Endometrial microvascular endothelial cells (primary cell): ENCODE results near the gene VPS36. TPM values are rescaled to one million over a fixed set of nuclear protein-coding genes. Genes with fewer than 3 reads are reported as not detected.
"Not testable (repeated sequence)": the region's sequence is repeated elsewhere in the genome, so short reads cannot be mapped to it uniquely, and the experiment has no call there.

Experiments used
- in situ Hi-C: cut with HindIII; loops from 2 replicates; pipeline ENCODE4 v1.10.0; 2017; ENCODE audit warnings: low sequenced_read_pairs, low pct_unique_long_range_greater_than_20kb; ENCODE audit errors: inconsistent ontology term
- total RNA-seq: library from RNA; depleted of rRNA; stranded (reverse); fragments of >200 nt; gene quantifications from one replicate; pipeline ENCODE4 v1.2.3, GENCODE V29; 2015; ENCODE audit errors: inconsistent ontology term

VPS36 gene, protein sequence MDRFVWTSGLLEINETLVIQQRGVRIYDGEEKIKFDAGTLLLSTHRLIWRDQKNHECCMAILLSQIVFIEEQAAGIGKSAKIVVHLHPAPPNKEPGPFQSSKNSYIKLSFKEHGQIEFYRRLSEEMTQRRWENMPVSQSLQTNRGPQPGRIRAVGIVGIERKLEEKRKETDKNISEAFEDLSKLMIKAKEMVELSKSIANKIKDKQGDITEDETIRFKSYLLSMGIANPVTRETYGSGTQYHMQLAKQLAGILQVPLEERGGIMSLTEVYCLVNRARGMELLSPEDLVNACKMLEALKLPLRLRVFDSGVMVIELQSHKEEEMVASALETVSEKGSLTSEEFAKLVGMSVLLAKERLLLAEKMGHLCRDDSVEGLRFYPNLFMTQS
- total RNA-seq, result 43.4 TPM

- in situ Hi-C loops, result no loop called here
Observed at GRCh38 chr13:52450012-52450792, at the start of gene VPS36. Gene VPS36, minus strand, starts transcription at chr13:52450634. Its CDS starts 40 bp downstream, at chr13:52450594.

DNA sequence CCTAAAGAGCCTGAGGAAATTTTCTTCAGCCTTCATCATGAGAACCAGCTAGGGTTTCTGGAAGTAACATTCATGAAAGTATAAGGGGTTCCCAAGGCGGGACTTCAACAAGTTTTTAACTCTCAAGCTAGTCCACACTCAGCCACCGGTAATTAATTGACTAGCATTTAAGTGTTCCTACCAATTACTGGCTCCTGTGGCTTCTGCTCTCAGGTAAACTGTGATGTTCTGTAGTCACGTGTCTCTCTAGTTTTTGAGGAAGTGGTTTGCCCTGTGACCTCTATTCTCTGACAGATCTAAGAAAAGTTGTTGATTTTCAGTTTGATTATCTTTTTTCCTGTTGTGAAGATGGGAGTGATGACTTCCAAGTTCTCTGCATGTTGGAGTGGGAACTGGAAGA lies 47.5 kb upstream of the VPS36 start:
- in situ Hi-C loops, result not testable (repeated sequence)

- in situ Hi-C loops, result not testable (repeated sequence)
Observed at GRCh38 chr13:52494241-52494640, 43.8 kb upstream of the VPS36 start.

DNA sequence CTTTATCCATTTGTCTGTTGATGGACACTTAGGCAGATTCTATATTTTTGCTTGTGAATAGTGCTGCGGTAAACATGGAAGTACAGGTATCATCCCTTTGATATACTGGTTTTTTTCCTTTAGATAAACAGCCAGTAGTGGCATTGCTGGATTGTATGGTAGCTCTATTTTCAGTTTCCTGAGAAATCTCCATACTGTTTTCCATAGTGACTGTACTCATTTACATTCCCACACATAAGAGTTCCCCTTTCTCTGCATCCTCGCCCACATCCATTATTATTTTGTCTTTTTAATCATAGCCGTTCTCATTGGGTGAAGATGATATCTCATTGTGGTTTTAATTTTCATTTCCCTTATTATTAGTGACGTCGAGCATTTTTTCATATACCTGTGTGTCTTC lies 40.6 kb upstream of the VPS36 start:
- in situ Hi-C loops, result not testable (repeated sequence)

- in situ Hi-C loops, result not testable (repeated sequence)
Observed at GRCh38 chr13:52488763-52489162, 38.3 kb upstream of the VPS36 start.

DNA sequence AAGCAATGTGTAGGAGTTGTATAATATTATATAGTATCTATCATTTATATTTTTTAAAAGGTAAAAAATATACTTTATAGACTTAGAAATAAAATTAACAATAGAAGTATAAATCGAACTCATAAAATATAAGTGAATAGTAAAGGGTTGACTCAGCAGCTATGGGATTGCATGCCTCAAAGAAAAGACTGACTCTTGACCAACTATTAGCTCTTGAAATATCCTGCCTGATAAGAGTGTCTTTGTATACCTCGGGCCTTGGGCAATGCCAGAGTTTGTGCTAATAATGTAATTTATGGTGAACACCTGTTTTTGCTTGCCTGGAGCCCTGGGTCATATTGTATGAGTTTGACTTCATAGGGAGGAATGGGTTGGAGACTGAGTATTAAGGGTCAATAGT lies 36.6 kb upstream of the VPS36 start:
- in situ Hi-C loops, result not testable (repeated sequence)

DNA sequence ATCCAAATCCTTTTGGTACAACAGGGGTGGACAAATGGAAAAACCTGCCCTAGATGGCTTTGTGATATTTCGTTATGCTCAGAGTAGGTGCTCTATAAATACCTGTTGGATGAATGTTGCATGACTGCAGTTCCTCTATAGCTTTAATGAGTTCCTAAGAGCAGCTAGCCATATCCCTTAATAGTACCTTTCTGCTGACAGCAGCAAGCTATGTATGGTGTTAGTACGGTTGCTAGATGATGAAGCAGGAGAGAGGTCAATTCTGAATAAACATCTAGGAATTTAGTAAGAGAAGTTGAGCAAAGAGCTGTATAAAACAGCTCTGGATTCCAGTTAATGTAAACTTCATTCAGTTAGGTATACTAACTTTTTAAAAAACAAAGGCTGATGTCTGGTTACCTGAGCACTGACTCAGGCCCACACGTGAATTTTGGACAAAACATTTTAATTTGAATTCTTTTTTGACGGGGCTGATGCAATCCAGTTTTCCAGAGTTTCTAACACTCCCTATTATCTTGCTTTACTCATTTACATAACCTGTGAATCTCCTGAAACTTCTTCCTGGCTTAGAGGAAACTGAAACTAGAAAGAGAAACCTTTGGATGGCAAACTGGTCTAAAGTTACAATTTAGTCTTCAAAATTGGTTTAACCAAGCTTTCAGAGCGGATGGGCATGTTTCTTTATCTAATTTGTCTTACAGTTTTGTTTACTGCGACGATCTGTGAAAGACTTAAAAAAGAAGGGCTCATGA lies 30.4 kb upstream of the VPS36 start:
- in situ Hi-C loops, result not testable (repeated sequence)

DNA sequence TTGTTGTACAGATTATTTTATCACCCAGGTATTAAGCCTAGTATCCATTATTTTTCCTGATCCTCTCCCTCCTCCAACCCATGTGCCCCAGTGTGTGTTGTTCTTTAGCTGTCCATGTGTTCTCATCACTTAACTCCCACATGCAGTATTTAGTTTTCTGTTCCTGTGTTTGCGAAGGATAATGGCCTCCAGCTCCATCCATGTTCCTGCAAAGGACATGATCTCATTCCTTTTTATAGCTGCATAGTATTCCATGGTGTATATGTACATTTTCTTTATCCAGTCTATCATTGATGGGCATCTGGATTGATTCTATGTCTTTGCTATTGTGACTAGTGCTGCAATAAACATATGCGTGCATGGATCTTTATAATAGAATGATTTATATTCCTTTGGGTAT lies 18.1 kb upstream of the VPS36 start:
- in situ Hi-C loops, result not testable (repeated sequence)

GRCh38 chr13:52463526-52463925 lies 13.1 kb upstream of the VPS36 start:
- in situ Hi-C loops, result no loop called here

DNA sequence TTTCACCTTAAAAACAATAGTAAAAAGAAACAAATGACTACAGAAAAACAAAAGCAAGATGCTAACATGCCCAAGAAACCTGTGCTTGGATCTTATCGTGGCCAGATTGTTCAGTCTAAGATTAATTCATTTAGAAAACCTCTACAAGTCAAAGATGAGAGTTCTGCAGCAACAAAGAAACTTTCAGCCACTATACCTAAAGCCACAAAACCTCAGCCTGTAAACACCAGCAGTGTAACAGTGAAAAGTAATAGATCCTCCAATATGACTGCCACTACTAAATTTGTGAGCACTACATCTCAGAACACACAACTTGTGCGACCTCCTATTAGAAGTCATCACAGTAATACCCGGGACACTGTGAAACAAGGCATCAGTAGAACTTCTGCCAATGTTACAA lies 10.8 kb upstream of the VPS36 start:
- in situ Hi-C loops, result no loop called here

- in situ Hi-C loops, result no loop called here
Observed at GRCh38 chr13:52459668-52460067, 9.2 kb upstream of the VPS36 start.

DNA sequence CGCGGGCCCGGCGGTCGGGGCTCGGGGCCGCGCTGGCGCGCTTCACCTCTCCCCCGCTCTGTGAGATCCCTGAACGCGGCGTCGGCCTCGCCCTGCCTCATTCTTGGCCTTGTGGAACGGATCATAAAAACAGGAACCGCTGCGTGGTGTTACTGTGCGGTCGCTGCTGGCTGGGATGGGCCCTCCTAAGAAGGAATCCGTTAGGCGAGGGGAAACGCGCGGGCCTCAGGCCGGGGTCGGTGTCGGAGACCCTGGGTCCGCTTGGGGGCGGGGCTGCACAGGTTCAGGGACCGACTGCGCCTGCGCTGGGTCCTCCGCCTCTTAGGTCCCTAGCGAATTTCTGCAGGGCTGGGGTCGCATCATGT lies 5.2 kb upstream of the VPS36 start:
- in situ Hi-C loops, result no loop called here

DNA sequence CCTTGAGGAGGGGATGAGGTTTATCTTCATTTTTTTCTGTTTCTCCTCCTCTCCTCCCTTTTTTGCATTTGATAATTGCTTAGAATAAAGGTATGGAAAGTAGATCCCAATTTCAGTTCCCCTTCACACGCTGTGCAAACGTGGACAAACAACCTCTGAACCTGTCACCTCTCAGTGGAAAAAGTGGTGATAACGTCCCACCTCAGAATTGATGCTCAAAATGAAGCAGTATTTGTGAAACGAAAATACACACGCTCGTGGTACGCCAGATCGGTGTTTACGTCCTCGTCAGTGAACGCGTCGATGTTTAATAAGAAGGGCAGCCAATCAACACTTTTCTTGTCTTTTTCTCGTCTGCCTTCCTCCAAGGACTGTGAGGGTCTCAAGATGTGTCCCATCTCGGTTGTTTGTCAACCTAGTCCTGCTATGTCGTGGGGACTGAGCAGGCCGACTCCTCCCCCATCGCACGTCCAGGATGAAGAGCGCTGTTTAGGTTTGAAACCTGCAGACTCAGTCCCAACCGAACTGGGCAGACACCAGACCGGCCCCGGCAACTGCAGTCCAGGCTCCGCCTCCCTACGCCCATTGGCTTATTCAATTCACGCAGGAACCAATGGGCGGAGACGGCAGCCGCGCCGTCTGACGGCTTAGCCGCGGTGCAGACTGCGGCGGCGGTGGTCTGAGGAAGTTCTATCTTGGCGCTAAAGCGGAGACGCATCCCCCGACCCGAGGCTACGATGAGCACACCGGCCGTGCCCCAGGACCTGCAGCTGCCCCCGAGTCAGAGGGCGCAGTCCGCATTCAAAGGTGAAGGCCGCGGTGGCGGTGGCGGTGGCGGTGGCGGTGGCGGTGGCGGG lies 4.6 kb upstream of the VPS36 start, which contains the start of gene CKAP2:
TSS of gene CKAP2 (plus strand) at position 659 of the 857 bp plus-strand sequence. CDS start at position 738, 79 bp downstream.
- in situ Hi-C loops, result no loop called here

DNA sequence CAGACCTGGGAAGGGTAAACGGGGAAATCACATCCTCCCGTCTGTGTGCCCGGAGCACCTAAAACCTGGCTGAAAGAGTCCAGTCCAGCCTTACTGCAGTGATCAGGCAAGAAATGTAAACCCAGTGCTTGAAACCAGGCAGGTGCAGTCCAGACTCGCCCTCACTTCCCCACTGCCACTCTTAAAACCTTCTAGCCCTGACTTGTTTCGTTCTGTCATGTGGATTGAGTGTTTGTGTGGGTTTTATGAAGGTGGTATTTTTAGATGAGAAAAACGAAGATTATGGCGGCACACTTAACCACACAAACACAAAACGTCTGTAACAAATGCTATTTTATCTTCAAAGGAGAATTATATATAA lies 4.0 kb upstream of the VPS36 start:
- in situ Hi-C loops, result no loop called here

- in situ Hi-C loops, result no loop called here
Observed at GRCh38 chr13:52452470-52452869, 2.0 kb upstream of the VPS36 start.

DNA sequence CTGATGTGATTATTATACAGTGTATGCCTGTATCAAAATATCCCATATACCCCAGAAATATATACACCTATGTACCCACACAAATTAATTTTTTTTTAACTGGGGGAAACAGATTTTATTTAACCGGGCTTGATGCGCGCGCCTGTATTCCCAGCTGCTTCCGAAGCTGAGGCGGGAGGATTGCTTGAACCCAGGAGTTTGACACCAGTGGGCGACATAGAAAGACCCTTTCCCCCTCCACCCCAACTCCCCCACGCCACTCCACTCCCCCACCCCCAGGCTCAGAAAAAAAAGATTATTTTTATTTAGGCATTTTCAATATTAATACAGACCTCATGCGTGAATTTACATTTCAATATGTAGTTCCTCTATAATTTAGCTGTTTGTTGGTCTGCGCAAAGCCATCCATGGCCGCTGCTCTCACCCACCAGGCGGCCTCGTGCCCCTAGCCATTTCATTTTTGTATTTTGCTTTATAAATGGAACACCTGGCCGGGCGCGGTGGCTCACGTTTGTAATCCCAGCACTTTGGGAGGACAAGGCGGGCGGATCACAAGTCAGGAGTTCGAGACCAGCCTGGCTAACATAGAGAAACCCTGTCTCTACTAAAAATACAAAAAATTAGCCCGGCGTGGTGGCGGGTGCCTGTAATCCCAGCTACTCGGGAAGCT lies 836 bp upstream of the VPS36 start:
- in situ Hi-C loops, result no loop called here

GRCh38 chr13:52450793-52451116 lies 321 bp upstream of the VPS36 start:
- in situ Hi-C loops, result no loop called here

DNA sequence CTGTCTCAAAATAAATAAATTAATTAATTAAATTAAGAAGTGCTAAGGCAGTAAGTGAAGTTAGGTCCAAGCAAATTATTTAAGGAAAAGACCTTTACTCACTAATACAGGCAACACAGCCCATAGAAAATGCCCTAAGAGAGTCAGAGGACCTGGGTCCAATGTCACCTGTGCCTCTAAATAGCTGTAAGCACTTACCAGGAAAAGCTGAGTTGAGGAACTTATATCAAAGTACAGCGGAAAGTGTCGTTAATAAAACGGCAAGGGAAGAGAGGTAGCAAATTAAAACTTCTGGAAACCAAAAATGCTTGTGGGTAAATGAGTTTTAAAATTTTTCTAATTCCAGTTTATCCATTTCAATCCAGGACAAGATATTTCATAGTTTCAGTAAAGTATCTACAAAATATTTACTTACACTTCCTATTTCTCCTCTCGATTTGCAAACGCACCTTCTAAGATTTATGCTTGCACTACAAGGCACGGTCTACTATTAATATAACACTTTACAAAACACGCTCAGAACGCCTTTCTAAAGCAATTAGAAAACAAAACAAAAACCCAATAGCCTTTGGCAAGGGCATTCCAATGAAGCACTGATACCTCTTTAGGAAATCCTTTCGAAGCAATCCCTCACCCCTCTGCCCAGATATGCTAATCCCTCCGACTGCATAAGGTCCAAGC lies 963 bp downstream of the VPS36 start:
- in situ Hi-C loops, result no loop called here
